ENCODE data around the gene MED27. TPM values are rescaled to one million over a fixed set of nuclear protein-coding genes. Genes with fewer than 3 reads are reported as not detected.

The MED27 gene
- total and polyA plus RNA-seq, 2 of the 8 experiments (the other 6 are each of a cell fraction or from before 2014, with no cell fraction given) = 29.9 to 56.5 TPM

- H3K23ac ChIP-seq (ENCODE audit: insufficient read length) = no peak overlapping the region
- no peak overlapping the region for H2BK20ac ChIP-seq (ENCODE audit: low read length)
- H2BK5ac ChIP-seq (ENCODE audit: low read depth, low read length) = 0 out of 2 replicates have a peak overlapping the region, but pooled peaks have one; percentile 20
- H3K9me3 ChIP-seq (ENCODE audit: insufficient read depth in 2 of 2, low read depth in 1 of 2, low read length in 1 of 2) = no peaks in the 10 kb centered on the region
- H3K14ac ChIP-seq (ENCODE audit: insufficient read length) = no peak overlapping the region
- no peaks in the 10 kb centered on the region for H3K79me2 ChIP-seq (ENCODE audit: control insufficient read depth in 1 of 2, insufficient read depth in 2 of 2, low read length in 2 of 2)
- H2AFZ ChIP-seq (ENCODE audit: low read length) = no peak overlapping the region
- H4K20me1 ChIP-seq (replicated peaks in 1 of 2; ENCODE audit: control insufficient read depth in 1 of 2, insufficient read depth in 2 of 2, low read length in 2 of 2) = no peaks in the 10 kb centered on the region
- no peaks in the 10 kb centered on the region for H3K36me3 ChIP-seq (ENCODE audit: control insufficient read depth in 2 of 4, insufficient read depth in 4 of 4, low read length in 3 of 4)
- no peak overlapping the region for H3K18ac ChIP-seq (ENCODE audit: extremely low read depth, low read length)
- no peaks in the 10 kb centered on the region for H3K27me3 ChIP-seq (replicated peaks in 1 of 4; ENCODE audit: control insufficient read depth in 3 of 4, extremely low read depth in 1 of 4, insufficient read depth in 3 of 4, low read length in 3 of 4)
- no peak overlapping the region for H3K4me2 ChIP-seq (ENCODE audit: insufficient read depth in 1 of 2, low read depth in 2 of 2, low read length in 2 of 2)
- no peak overlapping the region for H3K56ac ChIP-seq (replicated peaks; ENCODE audit: insufficient read length, low read depth, low read length)
- H3K4me3 ChIP-seq (ENCODE audit: extremely low read depth in 1 of 4, insufficient read depth in 2 of 4, low read depth in 3 of 4, low read length in 4 of 4) = no peak overlapping the region
- CTCF ChIA-PET (ENCODE audit: partially characterized antibody) = interaction anchor here (0.6 to 2.6 kb wide), 14 partner anchors 11 to 404 kb away, joined by 3 to 20 read pairs (median 4); no protein-coding TSS in a partner anchor
- H3K4ac ChIP-seq (replicated peaks; ENCODE audit: insufficient read length, low read depth, low read length) = no peak overlapping the region
- no peak overlapping the region for H4K91ac ChIP-seq (replicated peaks; ENCODE audit: insufficient read length, low read length)
- DNase-seq (ENCODE audit: low read depth in 1 of 2, low spot score in 2 of 2) (no peak), FAIRE-seq (no peak)
- no peaks in the 10 kb centered on the region for H3K23me2 ChIP-seq (ENCODE audit: low read depth, low read length)
- H3K4me1 ChIP-seq (replicated peaks in 1 of 4; ENCODE audit: control insufficient read depth in 3 of 4, insufficient read depth in 4 of 4, low read length in 3 of 4) = peaks cover 0 to 10% (median 7%) of the 10 kb centered on the region in 4 experiments; a peak in 3 of 7 replicates
- no peak overlapping the region for H2AK5ac ChIP-seq (ENCODE audit: low read depth, low read length)
- H3K79me1 ChIP-seq (ENCODE audit: low read depth, low read length) = no peaks in the 10 kb centered on the region
- no peak overlapping the region for H2BK12ac ChIP-seq (ENCODE audit: low read depth, low read length)
- peak overlapping the region in 1 of 4 experiments; percentile 15; a peak in 3 of 7 replicates for H3K9ac ChIP-seq (replicated peaks in 1 of 4; ENCODE audit: extremely low read depth in 1 of 4, low read depth in 3 of 4, low read length in 3 of 4)
- WGBS, 2 experiments (ENCODE audit: extremely low coverage in 1 of 2, insufficient coverage in 1 of 2, insufficient read length in 1 of 2, insufficient replicate concordance in 2 of 2, low coverage in 1 of 2, low lambda C conversion rate in 2 of 2, missing lambda C conversion rate in 1 of 2) = 90% methylated on average over 21 of the region's 21 CpGs; no CpG with 5 or more reads in 1 of the 2 experiments
- no peak overlapping the region for H2BK15ac ChIP-seq (ENCODE audit: low read length)
- no peak overlapping the region for H2BK120ac ChIP-seq (replicated peaks; ENCODE audit: low read depth, low read length)
- H4K8ac ChIP-seq (ENCODE audit: extremely low read depth, insufficient read depth, low read length) = no peak overlapping the region
- H3K27ac ChIP-seq (ENCODE audit: low read depth, low read length) = no peak overlapping the region
- POLR2A ChIA-PET (ENCODE audit: partially characterized antibody) = interaction anchor here (1.3 kb wide), 1 partner anchor 9 kb away, joined by 4 read pairs; no protein-coding TSS in a partner anchor
- no peak overlapping the region for H4K5ac ChIP-seq (ENCODE audit: insufficient read length, low read depth, low read length)
- TF ChIP-seq BCL11A (IDR thresholded peaks at IDR 0.05; ENCODE audit: low read depth in 2 of 2, low read length in 2 of 2) (no peak), SIX5 (IDR thresholded peaks at IDR 0.05; ENCODE audit: low read depth, low read length) (no peak), RBBP5 (IDR thresholded peaks at IDR 0.05; ENCODE audit: borderline replicate concordance, low read depth, low read length) (no peak), YY1 (IDR thresholded peaks at IDR 0.05; ENCODE audit: low read depth, low read length) (no peak), HDAC2 (IDR thresholded peaks at IDR 0.05; ENCODE audit: borderline replicate concordance in 1 of 2, low read depth in 2 of 2, low read length in 2 of 2) (no peak), E2F6 (IDR thresholded peaks at IDR 0.05) (no peak)
These were observed 224.6 kb downstream of the MED27 start for GRCh38 chr9:131854896-131855613.
